NCI-H2196 treated with DMSO at 0.1 percent for 48 hours (cell line): ENCODE measurements around the gene ANG.

Source experiments
- DNase-seq: peaks from one replicate; lab custom pipeline; 2025; ENCODE audit not compliant: unreplicated experiment; lab: John Stamatoyannopoulos, UW

The ANG gene

GRCh38 chr14:20675669-20676068 lies 12.9 kb upstream of the ANG start:
- DNase-seq, result no peak

- DNase-seq, result no peak
Measured at GRCh38 chr14:20676072-20676471, 12.5 kb upstream of the ANG start.

GRCh38 chr14:20679907-20680306 lies 8.7 kb upstream of the ANG start:
- DNase-seq, result no peak

DNA sequence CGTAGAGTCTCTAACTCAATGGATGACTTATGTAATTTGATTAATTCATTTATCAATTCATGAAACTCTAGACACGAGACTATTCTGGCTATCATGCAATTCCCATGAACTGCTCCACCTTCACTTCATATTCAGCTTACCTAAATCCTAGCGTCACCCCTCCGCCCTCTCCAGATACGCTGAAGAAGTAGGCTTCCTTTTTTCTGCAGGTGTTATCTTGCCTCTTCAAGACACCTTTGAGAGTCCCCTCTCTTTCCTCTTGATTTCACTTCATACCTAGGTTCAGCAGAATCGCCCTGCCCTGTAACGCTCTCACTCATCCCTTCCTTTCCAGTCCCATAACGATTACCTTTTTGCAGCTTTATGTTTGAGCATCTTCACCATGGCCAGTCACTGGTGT lies 8.2 kb upstream of the ANG start:
- no peak for DNase-seq

DNA sequence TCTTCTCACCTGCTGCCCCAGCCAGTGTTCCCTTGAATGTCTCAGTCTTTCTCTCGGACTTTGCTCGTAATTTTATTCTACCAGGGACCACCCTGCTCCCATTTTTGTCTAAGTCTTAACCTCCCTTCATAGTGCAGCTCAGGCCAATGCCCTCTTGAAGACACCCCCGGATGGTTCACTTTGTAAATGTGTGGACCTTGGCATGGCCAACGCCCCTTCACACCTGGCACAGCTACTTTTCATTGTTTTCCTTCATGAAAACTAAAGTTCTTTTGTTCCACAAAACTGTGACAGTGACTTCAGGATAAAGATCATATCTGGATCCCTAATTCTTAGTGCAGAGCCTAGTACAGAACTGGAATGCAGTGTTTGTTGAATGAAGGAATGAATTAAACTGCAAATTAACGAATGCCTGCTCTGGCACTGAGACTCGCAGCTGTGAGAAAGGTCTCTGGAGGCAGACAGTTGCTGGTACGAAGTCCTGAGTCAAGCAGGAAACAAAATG lies 7.7 kb upstream of the ANG start:
- DNase-seq, result no peak

- DNase-seq, result no peak
Measured at GRCh38 chr14:20681348-20682126, 7.0 kb upstream of the ANG start.

DNA sequence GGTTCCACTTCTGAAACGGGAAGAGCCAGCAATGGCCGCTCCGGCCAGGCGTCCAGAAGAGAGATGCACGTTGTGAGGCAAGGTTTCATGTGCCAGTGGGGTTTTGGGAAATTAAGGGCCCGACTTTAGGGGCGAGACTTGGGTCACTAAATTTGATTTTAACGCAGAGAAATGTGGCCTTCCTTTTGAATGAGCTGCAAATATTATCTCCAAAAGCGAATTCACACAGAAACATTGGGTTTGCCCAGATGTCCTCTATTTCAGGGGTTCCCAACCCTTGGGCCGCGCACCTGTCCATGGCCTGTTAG lies 6.5 kb upstream of the ANG start:
- DNase-seq, result no peak

GRCh38 chr14:20682435-20683124 lies 6.0 kb upstream of the ANG start:
- peak; percentile 36 for DNase-seq

DNA sequence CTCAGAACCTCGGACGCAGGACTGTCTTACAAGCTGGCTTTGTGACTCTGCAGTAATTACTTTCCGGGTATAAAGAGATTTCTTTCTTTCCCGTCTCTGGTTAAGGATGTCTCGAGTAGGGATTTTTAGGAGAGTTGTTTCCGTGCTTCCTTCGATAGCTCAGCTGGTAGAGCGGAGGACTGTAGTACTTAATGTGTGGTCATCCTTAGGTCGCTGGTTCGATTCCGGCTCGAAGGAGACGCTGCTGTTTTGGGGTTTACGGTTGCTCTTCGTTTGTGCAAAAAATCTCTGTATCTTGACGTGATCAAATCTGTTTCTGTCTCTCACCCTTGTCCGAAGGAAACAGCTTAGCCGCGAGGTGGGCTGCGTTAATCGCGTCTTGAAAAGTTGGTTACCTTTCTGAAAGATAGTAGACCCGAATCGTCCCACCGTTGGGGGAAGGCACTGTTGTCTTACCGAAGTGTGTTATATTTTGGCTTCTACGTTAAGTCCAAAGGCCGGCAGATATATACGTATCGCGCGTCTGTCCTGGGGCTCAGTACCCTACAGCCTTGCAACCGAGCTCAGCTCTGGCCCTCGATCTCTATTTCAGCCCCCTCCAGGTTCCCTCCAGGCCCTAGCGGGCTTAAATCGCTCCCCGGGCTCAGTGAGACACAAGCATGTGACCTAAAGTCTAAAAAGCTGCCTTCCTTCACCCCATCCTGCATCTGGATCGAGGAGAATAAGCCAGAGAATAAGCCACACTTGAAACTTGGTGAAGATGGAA lies 5.3 kb upstream of the ANG start:
- DNase-seq, result no peak

GRCh38 chr14:20683891-20684661 lies 4.5 kb upstream of the ANG start, which contains the start of gene RNASE4:
TSS of gene RNASE4 (plus strand) at chr14:20684560. CDS start at chr14:20699372, 14,812 bp downstream.
- no peak for DNase-seq

- no peak for DNase-seq
Measured at GRCh38 chr14:20684662-20685456, 3.7 kb upstream of the ANG start.

DNA sequence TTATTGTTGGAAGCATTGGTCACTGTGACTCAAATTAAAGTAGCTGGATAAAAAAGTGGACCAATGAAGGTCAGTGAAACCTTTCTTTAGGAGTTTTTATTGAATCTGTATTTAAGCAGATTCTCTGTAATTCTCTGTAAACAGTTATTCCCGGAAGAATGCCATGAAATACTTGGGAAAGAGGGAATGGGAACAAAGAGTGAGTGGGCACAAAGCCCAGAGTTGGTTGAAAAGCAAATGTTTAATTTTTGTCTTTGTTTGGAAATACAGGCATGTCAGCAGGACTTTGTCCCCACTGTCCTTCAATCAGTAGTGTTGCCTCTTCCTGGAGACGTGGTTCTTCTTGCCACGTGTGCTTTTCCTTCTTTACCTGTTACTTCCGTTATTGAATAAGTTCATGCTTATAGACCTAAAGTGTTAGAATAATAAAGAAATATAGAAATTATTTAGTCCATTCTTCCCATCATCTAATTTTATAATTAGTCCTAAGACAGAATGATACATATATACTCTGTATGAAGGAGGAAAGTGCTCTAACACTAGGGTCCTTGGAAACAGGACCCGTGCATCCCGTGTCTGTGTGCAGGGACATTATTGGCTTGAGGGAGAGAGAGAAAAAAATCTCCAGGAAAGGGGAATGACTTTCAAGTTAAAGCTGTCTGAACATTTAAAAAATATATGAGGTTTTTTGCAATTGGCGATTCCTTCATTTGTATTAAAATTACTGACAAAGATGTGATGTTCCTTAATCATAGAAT lies 2.0 kb upstream of the ANG start:
- no peak for DNase-seq

DNA sequence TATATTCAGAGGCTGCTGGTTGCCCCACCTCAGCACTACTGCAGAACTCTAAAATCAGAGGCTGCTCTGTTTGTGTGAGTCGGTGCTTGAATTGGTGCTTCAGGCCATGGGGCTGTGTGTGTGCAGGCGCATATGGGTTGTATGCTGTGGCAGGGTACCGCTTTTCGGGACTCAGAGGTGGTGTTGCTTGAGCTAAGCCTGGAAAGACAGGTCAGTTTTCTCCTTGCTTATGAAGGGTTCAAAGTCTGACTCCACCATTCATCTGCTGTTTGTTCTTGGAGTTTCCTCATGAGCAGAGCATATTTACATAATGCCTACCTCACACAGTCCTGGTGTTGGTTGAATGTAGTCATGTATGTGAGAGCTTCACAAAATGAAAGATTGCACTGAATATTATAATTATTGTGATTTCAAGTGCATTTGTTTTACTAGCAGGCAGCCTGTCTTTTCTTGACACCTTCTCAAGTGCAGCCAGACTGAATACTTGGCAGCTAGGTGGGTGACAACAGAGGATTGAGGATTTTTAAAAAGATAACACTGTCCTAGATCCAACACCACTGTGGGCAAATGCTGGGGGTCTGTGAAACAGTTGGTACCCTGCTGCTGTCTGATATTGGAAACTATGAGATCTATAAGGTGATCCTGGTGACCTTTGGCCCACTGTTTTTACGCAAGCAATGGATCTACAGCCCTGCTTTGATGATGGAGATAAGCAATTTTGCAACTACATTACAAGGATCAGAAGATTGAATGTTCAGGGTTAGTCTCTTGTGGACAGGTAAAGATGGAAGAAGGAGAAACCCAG lies 1.0 kb upstream of the ANG start:
- DNase-seq, result no peak

DNA sequence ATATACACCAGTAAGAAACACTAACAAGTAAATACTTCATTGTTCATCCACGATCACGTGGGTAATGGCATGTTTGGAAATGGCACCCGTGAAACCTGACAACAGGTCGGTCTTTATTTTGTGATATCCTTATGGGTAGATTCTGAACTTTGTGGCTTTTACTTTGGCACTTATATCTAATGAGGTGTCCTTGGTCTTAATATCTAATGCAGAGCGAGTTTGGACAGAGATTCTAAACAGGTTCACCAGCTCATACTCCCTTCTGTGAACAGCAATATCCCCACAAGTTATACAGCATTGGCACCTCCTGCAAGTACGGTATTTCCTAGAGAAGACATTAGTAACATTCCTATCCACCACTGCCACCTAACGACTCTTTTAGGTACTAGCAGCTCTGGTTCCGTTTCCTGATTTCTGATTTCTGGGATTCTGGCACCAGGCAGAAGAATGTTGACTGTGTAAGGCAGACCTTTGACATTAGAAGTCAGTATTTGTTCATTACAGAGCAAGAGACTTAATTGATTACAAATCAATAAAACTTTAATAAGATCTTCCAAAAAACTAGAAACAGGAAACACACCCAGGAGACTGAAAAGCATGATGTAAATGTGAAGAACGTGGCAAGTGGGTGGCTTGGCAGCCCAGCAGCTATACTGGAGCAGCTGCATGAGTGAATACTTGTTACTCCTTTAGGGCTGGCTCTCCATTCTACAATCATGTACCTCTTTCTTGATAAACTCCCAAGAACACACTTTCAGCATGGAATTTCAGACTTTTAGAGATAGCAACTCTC lies 2.5 kb downstream of the ANG start:
- DNase-seq, result peak; percentile 59

- no peak for DNase-seq
Measured at GRCh38 chr14:20692116-20692751, 3.7 kb downstream of the ANG start.

DNA sequence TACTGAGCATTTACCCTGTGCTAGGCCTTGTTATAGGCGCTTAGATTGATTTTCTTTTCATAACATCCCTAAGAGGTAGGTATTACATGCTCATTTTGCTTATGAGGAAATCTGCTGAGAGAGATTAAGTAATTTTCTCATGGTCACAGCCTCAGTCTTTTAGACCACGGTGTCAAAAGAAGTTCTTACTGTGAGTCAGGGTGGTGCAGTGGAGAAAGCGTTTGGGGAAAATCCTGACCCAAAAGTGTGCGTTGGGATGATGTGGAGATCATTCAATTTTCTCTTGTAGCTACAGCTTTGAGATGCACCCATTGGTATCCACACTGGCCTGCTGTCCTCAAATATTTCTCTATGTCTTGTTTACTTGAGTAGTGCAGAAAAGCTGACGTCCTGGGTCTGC lies 8.2 kb downstream of the ANG start:
- DNase-seq, result no peak

GRCh38 chr14:20697273-20698017 lies 8.9 kb downstream of the ANG start:
- no peak for DNase-seq
